GM12874 (cell line): ENCODE data around the gene PARP15.

Experiments
- CTCF ChIP-seq: IDR thresholded peaks from 2 replicates; pipeline ENCODE4 v1.5.1; 2011; ENCODE audit warnings: low read depth, mild to moderate bottlenecking, control low read depth, low read length, moderate library complexity; ENCODE audit not compliant: insufficient read depth

Gene PARP15

GRCh38 chr3:122587572-122587971, 10.1 kb downstream of the PARP15 start:
- no peak for TF ChIP-seq CTCF

GRCh38 chr3:122589297-122589696, 11.8 kb downstream of the PARP15 start:
- TF ChIP-seq CTCF = no peak

GRCh38 chr3:122590610-122591009, 13.2 kb downstream of the PARP15 start:
- TF ChIP-seq CTCF = no peak

- no peak for TF ChIP-seq CTCF
Measured at GRCh38 chr3:122594025-122594424, 16.6 kb downstream of the PARP15 start.

GRCh38 chr3:122598151-122598550, 20.7 kb downstream of the PARP15 start:
- TF ChIP-seq CTCF = no peak

- no peak for TF ChIP-seq CTCF
Measured at GRCh38 chr3:122598556-122598955, 21.1 kb downstream of the PARP15 start.

GRCh38 chr3:122602011-122602710, 24.7 kb downstream of the PARP15 start:
- no peak for TF ChIP-seq CTCF
